ENCODE results near the gene ZNF322. TPM values are rescaled to one million over a fixed set of nuclear protein-coding genes. Genes with fewer than 3 reads are reported as not detected.
A peak's percentile ranks its signal among the peaks of the same experiment; 100 is the strongest.

ZNF322 gene
- total RNA-seq, 4 donors from 2014 or later: 5.0 to 12.1 (median 10.6) TPM

DNA sequence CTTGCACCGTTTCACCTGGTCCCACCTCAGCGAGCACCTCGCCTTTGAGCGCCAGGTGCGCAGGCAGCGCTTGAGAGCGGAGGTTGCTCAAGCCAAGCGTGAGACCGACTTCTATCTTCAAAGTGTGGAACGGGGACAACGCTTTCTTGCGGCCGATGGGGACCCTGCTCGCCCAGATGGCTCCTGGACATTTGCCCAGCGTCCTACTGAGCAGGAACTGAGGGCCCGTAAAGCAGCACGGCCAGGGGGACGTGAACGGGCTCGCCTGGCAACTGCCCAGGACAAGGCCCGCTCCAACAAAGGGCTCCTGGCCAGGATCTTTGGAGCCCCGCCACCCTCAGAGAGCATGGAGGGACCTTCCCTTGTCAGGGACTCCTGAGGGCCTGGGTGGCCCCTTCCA lies 61.3 kb downstream of the ZNF322 start:
- no peak overlapping the region for H3K4me3 ChIP-seq
- H3K27ac ChIP-seq: no peak overlapping the region
- H3K27me3 ChIP-seq: no peaks in the 10 kb centered on the region
- peaks cover 0 to 29% (median 0%) of the 10 kb centered on the region in 3 donors for H3K36me3 ChIP-seq
- no peaks in the 10 kb centered on the region for H3K9me3 ChIP-seq
- H3K4me1 ChIP-seq: peaks cover 0 to 14% (median 6%) of the 10 kb centered on the region in 4 donors
- TF ChIP-seq POLR2A (IDR thresholded peaks at IDR 0.05): no peak
- TF ChIP-seq, protein P1, sequence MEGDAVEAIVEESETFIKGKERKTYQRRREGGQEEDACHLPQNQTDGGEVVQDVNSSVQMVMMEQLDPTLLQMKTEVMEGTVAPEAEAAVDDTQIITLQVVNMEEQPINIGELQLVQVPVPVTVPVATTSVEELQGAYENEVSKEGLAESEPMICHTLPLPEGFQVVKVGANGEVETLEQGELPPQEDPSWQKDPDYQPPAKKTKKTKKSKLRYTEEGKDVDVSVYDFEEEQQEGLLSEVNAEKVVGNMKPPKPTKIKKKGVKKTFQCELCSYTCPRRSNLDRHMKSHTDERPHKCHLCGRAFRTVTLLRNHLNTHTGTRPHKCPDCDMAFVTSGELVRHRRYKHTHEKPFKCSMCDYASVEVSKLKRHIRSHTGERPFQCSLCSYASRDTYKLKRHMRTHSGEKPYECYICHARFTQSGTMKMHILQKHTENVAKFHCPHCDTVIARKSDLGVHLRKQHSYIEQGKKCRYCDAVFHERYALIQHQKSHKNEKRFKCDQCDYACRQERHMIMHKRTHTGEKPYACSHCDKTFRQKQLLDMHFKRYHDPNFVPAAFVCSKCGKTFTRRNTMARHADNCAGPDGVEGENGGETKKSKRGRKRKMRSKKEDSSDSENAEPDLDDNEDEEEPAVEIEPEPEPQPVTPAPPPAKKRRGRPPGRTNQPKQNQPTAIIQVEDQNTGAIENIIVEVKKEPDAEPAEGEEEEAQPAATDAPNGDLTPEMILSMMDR (IDR thresholded peaks at IDR 0.05): no peak
- DNase-seq: no peak

DNA sequence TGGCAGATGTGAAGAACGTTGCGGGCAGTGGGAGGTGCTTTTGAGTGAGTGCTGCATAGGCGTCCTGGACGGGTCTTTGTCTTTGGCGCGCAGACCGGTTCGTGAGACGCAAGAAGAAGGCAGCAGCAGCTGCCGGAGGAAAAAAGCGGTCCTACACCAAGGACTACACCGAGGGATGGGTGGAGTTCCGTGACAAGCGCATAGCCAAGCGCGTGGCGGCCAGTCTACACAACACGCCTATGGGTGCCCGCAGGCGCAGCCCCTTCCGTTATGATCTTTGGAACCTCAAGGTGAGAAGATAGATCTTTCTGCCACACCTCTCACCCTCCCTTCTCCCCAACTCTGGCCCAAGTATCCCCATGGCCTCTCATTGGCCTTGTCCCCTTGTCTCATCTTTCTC lies 61.7 kb downstream of the ZNF322 start:
- Histone ChIP-seq H3K4me3 (peak overlapping the region; percentile 73 to 97 (median 84)), H3K36me3 (peaks cover 0 to 29% (median 0%) of the 10 kb centered on the region in 3 donors), H3K9me3 (no peaks in the 10 kb centered on the region), H3K27ac (no peak overlapping the region), H3K4me1 (peaks cover 0 to 14% (median 6%) of the 10 kb centered on the region in 4 donors), H3K27me3 (no peaks in the 10 kb centered on the region)
- no peak for DNase-seq
- TF ChIP-seq, protein P1 (IDR thresholded peaks at IDR 0.05): no peak
- no peak for TF ChIP-seq POLR2A (IDR thresholded peaks at IDR 0.05)

DNA sequence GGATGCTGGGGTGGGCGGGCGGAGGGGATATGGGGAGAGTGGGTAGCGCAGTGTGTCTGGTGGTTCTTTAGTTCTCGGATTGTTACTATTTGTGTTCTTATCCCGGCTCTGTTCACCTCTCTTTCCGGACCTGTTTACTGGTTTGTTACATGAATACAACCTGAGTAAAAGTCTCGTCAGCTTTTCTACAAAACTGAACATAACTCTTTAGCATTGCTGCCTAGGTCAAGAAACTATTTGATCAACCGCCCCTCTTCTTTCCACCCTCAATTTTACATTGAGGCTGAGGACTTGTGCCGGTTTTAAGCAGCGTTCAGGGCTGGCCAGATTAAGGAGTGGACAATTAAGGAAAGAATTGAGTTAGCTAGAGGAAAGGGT lies 62.2 kb downstream of the ZNF322 start:
- H3K27ac ChIP-seq: peak overlapping the region; percentile 79 to 90 (median 83)
- no peaks in the 10 kb centered on the region for H3K9me3 ChIP-seq
- H3K4me1 ChIP-seq: peaks cover 0 to 14% (median 6%) of the 10 kb centered on the region in 4 donors
- peak overlapping the region; percentile 73 to 97 (median 84) for H3K4me3 ChIP-seq
- peaks cover 0 to 29% (median 0%) of the 10 kb centered on the region in 3 donors for H3K36me3 ChIP-seq
- DNase-seq: no peak
- H3K27me3 ChIP-seq: no peaks in the 10 kb centered on the region
- TF ChIP-seq, protein P1 (IDR thresholded peaks at IDR 0.05): no peak

DNA sequence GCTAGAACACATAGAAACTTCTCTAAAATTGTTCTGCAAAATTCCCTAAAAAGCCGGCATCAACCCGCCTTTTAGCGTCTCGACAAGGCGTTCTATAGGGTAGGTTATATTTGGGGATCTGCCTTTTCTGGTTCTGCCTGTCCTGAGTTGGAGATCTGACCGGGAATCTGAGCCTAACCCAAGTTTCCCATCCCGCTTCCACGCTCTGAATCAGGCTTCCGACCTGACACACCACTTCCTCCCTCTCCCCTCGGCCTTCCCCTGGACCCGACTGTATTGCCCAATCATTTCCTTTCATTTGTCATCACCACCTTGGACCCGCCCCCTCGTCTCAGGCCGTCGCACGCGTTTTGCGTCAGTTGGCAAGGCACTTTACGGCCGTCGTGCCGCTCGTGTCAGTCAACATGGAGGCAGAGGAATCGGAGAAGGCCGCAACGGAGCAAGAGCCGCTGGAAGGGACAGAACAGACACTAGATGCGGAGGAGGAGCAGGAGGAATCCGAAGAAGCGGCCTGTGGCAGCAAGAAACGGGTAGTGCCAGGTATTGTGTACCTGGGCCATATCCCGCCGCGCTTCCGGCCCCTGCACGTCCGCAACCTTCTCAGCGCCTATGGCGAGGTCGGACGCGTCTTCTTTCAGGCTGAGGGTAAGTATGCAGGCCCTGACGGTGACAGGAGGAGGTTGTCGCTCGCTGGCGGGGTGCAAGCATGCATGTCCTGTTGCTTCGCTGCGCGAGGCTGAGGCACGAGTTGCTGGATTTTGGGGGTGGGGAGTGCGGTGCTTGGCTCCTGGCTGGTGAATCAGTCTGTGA lies 62.8 kb downstream of the ZNF322 start, which contains the start of gene ABT1:
ABT1 (plus strand) TSS at position 375 of the 810 bp plus-strand sequence; CDS start at position 405, 30 bp downstream.
- peaks cover 0 to 29% (median 0%) of the 10 kb centered on the region in 3 donors for H3K36me3 ChIP-seq
- DNase-seq: peak; percentile 97 to 99 (median 98)
- peak within 1 kb of the TSS; percentile 79 to 90 (median 83) for H3K27ac ChIP-seq
- H3K27me3 ChIP-seq: no peaks in the 10 kb centered on the region
- TF ChIP-seq POLR2A (IDR thresholded peaks at IDR 0.05): peak; percentile 76 to 81
- TF ChIP-seq, protein P1 (IDR thresholded peaks at IDR 0.05): no peak
- no peaks in the 10 kb centered on the region for H3K9me3 ChIP-seq
- H3K4me3 ChIP-seq: peak within 1 kb of the TSS; percentile 73 to 97 (median 84)
- H3K4me1 ChIP-seq: peaks cover 0 to 14% (median 6%) of the 10 kb centered on the region in 4 donors

DNA sequence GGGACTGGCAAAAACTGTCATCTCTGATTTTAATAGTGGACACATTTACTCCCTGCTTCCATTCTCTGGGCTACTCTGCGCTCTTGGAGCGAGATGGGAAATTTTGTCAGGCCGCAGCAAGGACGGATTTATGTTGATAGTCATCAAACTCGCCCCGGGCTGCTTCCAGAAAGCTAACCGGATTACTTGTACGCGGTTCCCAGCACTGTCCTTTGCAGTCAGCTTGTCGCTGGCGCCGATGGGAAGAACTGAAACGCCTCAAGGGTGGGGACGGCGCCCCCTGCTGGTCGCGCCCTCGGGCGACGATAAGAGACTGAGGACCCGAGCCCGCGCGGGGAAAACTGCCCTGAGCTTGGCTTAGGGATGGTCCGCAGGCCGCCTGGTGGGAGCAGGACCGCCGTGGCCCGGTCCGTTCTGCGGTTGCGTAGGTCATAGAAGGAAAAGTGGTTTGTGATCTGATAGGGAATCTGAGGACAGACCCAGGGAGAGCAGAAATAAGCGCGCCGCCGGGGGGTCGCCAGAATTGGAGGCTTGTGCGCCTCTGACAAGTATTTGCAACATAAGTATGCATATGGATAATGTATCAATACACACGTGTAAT lies 63.8 kb downstream of the ZNF322 start:
- Histone ChIP-seq H3K27ac (peak overlapping the region; percentile 30 to 90 (median 73)), H3K4me1 (peaks cover 0 to 14% (median 6%) of the 10 kb centered on the region in 4 donors), H3K36me3 (peaks cover 0 to 29% (median 0%) of the 10 kb centered on the region in 3 donors), H3K27me3 (no peaks in the 10 kb centered on the region), H3K9me3 (no peaks in the 10 kb centered on the region), H3K4me3 (peak overlapping the region; percentile 48 to 97 (median 84))
- TF ChIP-seq, protein P1 (IDR thresholded peaks at IDR 0.05): peak; percentile 80 to 97 (median 89)
- TF ChIP-seq POLR2A (IDR thresholded peaks at IDR 0.05): peak in 1 of 2 donors; percentile 12
- DNase-seq: peak; percentile 92 to 98 (median 92)
